ENCODE data around the gene TSPEAR.
A peak's percentile ranks its signal among the peaks of the same experiment; 100 is the strongest.
"Not testable (repeated sequence)": the region's sequence is repeated elsewhere in the genome, so short reads cannot be mapped to it uniquely, and the experiment has no call there.

TSPEAR gene

DNA sequence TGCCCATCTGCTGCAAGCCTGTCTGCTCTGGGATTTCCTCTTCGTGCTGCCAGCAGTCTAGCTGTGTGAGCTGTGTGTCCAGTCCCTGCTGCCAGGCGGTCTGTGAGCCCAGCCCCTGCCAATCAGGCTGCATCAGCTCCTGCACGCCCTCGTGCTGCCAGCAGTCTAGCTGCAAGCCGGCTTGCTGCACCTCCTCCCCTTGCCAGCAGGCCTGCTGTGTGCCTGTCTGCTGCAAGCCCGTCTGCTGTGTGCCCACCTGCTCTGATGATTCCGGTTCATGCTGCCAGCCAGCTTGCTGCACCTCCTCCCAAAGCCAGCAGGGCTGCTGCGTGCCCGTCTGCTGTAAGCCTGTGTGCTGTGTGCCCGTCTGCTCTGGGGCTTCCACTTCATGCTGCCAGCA lies 110.3 kb downstream of the TSPEAR start:
- peak in 1 of 2 experiments; percentile 57 for DNase-seq

DNA sequence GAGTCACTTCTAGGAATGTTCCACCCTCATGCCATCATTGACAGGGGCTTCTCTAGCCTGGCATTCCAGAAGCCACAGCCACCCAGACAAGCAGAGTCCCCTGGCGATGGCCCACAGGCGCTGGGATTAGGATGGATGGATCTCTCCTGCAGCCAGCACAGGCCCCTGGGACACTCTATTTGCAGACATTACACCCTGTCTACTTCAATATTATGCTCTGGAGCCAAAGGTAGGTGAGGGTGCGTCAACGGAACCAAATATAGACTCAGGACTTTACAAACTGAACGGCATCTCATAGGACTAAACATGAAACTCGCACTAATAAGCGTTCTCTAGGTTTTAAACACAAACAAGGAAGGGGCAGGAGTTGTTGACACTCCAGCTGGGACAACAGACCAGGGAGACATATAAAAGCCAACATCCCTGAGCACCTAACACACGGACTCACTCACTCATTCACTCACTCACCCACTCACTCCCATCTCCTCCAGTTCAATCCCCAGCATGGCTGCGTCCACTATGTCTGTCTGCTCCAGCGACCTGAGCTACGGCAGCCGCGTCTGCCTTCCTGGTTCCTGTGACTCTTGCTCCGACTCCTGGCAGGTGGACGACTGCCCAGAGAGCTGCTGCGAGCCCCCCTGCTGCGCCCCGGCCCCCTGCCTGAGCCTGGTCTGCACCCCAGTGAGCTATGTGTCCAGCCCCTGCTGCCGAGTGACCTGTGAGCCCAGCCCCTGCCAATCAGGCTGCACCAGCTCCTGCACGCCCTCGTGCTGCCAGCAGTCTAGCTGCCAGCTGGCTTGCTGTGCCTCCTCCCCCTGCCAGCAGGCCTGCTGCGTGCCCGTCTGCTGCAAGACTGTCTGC lies 111.0 kb downstream of the TSPEAR start, which contains the start of gene KRTAP10-7:
KRTAP10-7 (plus strand) TSS at position 480 of the 861 bp plus-strand sequence; CDS start at position 505, 25 bp downstream.
- DNase-seq: not testable (repeated sequence)

DNA sequence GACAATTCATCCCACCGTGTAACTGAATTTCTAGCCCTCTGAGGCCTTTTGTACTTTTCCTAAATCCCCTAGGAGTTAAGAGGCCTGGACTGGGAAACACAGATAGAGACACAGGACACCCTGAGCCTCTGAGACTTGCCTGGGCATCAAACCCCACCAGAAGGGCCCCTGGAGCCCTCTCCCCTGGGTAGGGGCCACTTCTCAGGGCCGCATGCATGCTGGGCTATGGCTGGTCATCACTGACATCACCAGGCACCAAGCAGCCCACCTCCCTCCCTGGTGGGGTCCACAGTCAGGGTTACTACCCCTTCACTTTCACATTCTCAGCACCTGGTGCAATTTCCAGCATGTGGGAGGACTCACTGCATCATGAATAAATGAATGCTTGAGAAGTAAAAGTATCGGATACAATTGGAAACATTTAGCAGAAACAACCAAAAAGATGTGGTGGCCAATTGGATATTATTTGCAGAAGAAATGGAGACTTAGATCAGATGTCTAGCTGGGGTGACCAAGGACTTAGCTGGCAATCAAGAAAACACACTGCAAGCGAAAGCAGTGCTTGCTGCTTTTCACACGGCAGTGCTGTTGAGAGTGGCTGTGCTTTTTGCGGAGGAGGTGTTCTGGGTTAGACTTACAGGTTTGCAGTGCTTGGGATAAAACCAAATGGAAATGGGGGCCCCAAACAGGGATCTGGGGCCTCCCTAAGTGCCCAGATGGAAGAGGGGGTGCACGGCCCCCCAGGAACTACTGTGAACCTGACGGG lies 111.9 kb downstream of the TSPEAR start:
- no peak for DNase-seq

DNA sequence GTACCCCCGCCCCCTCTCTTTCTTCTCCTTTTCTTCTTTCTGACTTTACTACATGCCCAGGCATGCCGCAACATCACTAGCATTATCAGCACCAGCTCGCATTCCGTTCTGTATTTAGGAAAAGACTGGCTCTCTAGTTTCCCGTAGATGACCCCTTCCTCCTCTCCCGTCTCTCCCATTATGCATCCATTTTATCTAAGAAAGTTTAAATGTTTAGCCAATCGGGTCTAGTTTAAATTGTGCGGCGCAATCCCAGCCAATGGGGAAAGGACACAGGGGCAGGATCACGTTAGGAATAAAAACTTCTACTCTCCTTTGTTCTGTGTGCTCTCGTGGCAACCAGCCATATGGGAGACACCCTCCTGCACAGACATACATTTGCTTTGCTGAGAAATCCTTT lies 113.3 kb downstream of the TSPEAR start:
- no peak for DNase-seq

DNA sequence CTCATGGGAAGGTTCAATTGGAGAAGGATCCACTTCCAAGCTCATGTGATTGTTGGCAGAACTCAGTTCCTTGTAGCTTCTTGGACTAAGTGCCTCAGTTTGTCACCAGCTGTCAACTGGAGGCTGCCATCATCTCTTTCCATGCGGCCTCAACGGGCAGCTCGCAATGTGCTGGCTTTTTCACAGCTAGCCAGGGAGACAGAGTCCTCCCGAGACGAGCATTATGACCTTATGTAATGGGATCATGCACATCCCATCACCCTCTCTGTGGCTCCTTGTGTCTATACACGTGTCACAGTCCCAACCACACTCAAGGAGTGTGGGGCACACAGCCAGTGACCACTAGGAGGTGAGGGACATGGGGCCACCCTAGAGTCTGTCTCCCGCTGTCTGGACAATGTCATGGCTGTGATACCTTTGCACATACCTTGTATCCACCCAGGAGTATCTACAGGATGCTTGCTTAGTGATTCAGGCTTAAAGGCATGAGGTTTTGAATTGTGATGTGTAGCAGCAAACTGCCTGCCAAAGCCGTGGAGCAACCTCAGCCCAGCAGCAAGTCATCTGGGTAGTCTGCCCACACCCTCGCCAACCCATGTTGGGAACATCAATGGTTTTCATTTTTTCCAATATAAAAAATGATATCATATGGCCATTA lies 115.2 kb downstream of the TSPEAR start:
- no peak for DNase-seq

DNA sequence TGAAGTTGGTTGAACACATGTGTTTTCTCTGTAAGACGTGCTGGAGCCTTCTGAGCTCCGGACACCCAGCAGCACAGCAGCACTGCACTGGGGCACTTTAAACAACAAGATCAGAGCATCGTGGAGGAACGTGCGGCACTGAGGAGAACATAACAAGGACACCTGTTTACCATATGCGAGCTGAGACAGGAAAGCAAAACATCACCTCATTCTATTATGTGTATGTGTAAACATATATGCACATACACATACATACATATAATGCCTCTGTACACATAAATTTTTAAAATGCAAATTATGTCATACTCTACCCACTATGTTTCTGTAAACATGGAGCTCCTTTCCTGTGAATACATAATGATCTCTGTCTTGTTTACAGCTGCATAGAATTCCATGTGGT lies 115.8 kb downstream of the TSPEAR start:
- DNase-seq: no peak

DNA sequence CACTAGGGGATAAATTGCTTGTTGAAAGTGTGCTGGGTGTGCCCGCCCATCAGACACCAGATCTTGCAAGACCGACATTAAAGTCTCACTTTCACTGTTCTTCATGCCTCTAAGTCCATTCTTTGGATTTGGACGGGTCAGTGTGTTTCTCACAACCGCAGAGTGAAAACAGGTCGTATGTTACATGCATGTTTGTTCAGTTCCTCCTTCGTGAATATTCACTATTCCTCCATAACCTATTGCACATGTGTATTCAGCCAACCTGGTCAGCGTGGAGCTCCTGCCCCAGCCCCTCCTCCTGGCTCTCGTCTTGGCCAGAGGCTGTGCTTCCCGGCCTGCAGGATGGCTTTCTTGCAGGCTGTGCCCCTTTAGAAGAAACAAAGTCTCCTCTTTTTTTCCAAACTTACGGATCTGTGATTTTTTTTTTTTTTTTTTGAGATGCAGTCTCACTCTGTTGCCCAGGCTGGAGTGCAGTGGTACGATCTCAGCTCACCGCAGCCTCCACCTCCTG lies 116.9 kb downstream of the TSPEAR start:
- DNase-seq: no peak

DNA sequence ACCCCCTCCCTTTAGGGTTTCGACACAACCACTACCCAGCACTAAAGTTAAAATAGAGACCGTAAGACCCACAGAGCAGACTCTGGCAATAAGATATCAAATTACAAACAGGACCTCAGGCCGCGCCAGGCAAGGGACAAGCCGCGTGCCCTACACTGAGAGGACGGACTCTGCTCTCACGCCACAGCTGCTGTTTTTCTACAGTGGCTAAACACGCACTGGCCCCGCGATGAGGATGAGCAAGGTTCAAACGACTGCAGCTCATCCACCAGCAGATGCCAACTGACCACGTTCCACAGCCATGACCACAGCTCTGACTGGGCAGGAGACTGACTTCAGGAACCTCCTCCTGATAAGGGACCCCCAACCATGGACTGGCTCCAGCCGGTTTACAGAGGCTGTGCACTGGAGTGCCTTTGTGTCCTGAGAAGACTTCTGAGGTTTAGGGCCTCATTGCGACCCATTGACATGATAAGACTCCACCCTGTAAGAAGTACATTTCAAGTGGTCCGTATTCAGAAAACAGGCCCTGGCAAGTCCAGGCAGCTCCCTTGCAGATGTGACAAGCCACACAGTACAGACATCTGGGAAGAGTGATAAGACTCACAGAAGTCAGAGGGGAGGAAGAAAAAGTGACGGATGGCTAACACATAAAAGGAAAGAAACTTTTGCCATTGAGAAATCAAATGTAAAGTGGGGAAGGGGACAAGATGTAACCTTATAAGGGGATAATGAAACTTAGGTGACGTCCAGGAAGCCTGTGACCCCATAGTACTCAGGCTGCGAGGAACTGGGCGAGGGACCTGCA lies 117.6 kb downstream of the TSPEAR start:
- DNase-seq: no peak

DNA sequence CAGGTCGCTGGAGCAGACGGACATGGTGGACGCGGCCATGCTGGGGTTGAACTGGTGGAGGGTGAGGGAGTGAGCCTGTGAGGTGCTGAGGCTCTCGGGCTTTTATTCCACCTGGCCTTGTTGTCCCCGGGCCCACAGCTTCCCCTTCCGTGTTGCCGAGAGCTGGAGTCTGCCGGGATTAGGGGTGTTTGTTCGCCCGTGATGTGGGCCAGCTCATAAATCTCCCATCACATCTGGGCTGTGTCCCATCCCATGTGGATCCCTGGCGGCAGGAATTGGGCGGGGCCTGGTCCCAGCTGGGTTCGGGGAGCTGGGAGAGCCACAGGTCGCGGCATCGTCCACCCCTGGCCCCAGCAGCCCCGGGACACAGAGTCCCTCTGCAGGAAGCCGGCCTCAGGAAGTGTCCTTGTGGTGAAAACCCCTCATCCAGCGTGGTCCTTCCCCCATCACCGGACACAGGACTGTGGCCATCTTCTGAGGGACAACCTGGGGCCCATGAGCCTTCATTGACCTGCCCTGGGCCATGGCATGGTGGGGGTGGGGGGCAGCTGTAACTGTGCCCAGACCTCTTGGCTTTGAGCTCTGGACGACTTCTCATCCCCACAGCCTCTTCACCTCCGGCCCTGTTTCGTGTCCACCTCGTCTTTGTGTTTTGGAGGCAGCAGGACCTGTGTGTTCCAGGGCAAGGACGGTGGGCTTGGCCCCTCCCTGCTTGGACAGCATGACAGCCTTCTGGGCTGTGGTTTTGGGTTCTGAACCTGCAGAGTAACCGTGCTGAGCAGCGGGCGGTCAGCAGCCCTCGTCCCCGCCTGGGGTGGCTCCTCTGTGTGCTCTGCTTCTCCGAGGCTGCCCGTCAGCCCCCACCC lies 118.7 kb downstream of the TSPEAR start, which contains the start of gene KRTAP10-6:
KRTAP10-6 (minus strand) TSS at position 60 of the 866 bp plus-strand sequence; CDS start at position 39, 21 bp downstream.
- peak in 1 of 2 experiments; percentile 24 for DNase-seq

DNA sequence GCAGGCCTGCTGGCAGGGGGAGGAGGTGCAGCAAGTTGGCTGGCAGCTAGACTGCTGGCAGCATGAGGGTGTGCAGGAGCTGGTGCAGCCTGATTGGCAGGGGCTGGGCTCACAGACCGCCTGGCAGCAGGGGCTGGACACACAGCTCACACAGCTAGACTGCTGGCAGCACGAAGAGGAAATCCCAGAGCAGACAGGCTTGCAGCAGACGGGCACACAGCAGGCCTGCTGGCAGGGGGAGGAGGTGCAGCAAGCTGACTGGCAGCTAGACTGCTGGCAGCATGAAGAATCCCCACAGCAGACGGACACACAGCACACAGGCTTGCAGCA lies 119.6 kb downstream of the TSPEAR start:
- not testable (repeated sequence) for DNase-seq

DNA sequence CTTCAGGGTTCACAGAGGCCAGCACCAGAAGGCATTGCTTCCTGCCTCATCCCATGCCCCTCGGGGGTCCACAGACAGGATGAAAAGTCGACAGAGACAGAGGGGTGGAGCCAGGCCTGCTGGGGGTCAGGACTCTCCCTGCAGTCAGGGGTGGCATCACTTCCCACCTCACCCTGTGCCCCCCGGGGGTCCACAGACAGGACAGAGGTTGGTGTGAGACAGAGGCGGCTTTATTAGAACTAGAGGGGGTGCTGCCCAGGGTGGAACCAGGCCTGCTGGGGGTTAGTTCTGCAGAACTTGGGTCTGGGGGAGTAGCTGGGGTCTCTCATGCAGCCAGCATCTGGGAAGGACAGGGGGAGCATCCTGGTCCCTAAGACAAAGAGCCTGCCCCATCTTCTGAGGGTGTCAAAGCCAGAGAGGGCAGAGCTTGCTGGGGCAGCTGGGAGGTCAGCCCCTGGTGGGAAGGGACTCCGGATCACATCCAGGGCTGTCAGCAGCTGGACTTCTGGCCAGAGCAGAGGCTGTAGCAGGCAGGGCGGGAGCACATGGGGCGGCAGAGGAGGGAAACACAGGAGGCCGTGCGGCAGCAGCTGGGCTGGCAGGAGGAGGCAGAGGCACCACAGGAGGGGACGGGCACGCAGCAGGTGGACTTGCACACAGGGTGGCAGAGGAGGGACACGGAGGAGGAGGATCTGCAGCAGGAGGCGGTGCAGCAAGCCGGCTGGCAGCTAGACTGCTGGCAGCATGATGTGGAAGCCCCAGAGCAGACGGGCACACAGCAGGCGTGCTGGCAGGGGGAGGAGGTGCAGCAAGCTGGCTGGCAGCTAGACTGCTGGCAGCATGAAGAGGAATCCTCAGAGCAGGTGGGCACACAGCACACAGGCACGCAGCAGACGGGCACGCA lies 120.2 kb downstream of the TSPEAR start:
- DNase-seq: peak in 1 of 2 experiments; percentile 42

DNA sequence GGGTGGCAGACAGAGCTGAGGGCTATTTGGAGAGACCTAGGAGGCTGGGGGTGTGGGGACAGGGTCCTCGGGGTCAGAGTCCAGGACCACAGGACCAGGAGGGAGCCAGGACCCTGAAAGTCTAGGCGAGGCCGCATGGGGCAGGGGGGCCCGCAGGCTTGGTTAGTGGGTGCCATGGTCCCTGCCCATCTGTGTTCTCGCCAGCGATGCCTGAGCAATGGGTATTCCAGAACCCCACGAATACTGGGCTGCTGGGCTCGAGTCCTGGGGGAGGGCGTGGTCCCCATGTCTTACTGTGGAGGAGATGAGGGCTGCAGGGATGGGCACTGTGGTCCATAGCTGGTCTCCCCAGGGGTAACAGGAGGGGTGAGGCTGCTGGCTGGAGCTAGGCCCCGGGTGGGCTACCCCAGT lies 121.1 kb downstream of the TSPEAR start:
- no peak for DNase-seq

DNA sequence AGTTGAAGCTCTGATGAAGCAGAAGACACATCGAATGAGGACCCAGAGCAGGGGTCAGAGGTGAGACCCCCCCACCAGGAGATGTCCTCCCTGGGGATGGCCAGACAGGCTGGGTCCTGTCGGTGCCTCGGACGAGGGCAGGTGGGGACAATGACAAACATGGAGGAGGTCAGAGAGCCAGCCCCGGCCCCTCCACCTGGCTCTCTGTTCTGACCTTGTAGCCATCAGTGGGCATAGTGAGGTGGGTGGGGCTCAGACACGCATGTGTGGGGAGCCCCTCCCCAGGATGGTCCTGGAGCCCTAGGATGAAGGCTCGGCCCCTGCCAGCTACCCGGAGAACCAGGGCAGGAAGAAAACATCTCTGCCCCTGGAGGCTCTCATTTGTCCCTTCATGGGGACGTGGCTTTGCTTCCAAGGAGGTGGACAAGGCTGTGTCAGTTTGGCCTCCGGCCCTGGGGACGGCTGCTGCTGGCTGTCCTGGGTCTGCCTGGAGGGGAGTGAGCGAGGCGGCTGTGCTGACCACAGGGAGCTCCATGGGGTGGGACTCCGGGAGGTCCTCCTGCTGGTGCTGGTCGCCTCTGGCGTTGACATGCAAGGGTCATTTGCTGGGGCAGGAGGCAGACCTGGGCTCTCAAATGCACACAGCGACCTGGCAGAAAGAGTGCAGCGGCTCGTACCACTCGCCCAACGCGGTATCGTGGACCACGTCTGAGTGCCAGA lies 121.6 kb downstream of the TSPEAR start:
- no peak for DNase-seq

DNA sequence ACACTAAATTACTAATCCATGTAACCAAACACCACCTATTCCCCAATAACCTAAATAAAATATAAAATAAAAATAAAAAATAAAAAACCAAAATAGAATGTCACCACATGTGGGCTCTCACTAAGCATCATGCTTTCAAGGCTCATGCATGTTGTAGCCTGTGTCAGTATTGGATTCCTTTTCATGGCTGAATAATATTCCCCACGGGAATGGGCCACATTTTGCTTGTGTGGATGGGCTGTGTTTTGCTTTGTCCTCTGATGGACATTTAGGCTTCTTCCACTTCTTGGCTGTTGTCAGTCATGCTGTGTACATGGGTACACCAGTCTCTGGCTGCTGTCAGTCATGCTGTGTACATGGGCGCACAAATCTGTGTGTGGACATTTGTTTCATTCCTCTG lies 122.3 kb downstream of the TSPEAR start:
- DNase-seq: no peak

DNA sequence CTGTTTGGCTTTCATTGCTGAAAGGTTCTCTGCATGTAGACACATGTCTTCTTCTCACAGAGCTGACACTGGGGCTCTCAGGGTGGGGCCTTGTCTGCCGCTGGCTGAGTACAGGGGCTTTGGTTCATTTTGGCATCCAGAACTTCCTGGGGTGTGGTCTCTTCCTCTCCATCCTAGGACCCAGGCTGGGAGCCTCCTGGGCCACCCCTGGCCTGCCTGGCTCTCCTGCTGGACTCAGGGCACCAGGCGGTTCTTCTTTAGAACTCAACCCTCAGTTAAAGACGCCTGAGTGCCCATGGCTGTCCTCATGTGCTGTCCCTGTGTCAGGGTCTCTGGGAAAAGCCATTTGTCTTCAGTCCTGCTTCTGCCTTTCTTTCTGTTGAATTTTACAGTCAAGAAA lies 125.5 kb downstream of the TSPEAR start:
- no peak for DNase-seq

DNA sequence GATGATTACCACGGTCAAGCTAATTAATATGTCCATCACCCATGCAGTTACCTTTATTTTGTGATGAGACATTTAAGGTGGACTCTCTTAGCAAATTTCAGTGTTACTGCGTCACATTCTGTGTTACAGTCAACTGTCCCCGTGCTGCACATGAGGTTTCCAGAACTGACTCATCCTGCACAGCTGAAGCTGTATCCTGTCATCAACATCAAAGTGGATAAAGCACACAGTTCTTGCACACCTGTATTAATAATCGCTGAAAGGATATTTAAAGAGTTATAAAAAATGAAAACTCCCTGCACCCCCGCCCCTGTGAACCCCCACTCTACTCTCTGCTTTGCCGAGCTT lies 127.6 kb downstream of the TSPEAR start:
- no peak for DNase-seq

DNA sequence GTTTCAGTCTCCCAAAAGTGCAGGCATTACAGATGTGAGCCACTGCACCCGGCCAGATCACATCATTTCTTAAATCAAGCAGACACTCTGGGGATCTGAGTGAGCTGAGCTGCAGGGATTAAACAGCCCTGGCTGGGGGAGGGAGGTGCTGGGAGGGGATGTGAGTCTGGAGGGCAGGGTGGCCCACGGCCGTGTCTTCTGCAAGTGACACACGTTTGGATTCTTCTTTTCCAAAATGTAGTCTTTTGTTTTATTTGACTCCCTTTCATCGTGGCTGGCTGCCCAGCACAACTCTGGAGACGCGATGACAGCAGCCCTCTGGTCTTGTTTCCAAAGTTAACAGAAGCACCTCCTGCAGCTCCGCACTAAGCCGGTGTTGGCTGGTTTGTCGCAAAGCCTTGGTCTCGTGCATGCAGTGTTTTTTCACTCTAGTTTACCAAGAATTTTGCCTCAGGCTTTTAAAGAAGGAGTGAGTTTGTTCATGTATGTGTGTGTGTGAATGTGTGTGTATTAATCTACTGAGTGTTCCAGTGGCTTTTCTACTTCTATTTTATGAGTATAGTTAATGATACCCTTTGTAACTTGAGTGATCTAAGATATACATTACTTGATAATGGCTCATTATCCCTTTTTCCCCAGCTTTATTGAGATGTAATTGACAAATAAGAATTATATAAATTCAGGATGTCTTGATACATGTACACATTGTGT lies 128.1 kb downstream of the TSPEAR start:
- DNase-seq: peak in 1 of 2 experiments; percentile 51

DNA sequence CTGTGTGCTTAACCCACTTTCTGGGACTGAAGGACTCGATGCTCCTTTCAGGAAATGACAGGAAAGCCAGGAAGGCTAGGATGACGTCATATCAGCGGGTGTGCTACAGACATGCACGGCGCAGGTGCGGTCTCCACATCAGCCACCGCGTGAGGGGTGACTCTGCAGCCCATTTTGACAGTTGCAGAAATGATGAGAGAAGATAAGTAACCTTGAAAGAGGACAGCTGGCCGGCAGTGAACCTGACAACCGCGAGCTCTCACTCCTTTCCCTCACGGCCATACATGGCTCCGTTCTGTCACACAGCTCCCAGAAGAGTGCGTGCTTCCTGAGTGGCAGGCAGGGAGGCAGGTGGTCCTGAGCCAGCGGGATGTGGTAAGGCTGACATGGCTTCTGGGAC lies 129.3 kb downstream of the TSPEAR start:
- no peak for DNase-seq

DNA sequence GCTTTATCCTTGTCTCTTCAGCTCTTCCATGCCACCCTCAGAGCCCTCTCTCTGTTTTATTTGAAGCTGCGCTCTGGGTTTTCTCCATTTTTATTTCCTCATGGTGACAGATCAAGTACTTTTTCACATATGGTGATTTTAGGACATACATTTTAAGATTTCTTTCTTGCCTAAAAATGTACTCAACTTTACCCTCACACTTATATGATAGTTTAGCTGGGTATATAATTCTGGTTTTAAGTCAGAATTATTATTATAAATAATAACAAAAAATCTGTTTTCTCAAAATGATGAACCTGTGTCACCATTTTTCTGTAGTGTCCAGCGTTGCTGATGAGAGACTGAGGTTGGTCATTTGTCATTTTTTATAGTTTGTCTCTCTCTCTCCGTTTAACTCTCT lies 130.2 kb downstream of the TSPEAR start:
- DNase-seq: no peak

Data from NCI-H524 (cell line).